Hepatic stellate cell (primary cell): ENCODE measurements around the gene MPC1L.

Experiments
- DNase-seq: peaks from one replicate; pipeline ENCODE4 v3.0.0; 2011; ENCODE audit warnings: low spot score

Gene MPC1L

DNA sequence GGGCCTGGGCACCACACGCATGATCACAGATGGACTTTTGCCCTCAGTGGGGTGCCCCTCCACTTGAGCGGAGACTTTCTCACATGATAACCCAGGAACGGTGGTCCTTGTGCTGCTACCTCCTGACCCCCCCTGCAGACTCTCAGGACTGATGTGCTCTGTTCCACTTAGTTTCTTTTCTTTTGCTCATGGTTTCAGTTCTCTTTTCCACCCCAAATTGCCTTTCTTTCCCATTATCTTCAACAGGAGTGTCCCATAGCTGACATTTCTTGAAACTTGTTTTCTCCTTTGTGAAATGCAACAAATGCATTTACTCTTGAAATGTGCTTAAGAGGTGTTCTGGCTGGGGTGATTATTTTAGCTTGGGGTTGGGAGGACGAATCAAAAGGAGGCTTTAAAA lies 9.0 kb downstream of the MPC1L start:
- DNase-seq, result no peak

DNA sequence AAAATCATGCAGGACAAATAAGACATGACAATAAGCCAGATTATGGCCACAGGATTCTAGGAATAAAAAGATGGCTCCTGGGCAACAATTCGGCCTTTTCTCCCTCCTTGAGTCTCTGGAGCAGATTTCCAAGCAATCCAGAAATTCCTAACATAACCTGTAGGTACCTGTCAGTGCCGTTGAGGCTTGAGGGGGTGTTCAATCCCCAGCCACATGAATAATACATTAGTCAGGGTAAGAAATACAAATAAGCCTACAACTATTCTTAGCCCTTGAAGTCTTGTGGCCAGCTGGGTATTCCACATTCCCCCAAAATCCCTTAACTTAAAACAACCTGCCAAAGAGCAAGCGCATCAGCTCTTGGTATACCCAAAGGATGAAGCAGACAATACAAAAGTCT lies 14.5 kb downstream of the MPC1L start:
- DNase-seq, result no peak

DNA sequence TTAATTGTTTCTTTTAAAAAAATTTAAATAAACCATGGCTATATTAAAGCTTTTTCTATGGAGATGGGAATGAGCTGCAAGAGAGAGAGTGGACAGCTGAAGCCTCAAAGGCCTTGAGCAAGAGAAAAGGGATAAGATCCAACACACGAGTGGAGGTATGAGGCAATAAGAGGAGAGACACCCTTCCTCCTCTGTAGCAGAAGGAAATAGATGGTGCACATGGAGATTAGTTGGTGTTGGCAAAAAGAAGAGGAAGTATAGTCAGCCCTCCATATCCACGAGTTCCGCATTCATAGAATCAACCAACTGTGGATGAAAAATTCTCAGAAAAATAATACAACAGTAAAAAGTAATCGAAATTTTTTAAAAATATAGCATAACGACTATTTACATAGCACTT lies 20.9 kb downstream of the MPC1L start:
- no peak for DNase-seq

DNA sequence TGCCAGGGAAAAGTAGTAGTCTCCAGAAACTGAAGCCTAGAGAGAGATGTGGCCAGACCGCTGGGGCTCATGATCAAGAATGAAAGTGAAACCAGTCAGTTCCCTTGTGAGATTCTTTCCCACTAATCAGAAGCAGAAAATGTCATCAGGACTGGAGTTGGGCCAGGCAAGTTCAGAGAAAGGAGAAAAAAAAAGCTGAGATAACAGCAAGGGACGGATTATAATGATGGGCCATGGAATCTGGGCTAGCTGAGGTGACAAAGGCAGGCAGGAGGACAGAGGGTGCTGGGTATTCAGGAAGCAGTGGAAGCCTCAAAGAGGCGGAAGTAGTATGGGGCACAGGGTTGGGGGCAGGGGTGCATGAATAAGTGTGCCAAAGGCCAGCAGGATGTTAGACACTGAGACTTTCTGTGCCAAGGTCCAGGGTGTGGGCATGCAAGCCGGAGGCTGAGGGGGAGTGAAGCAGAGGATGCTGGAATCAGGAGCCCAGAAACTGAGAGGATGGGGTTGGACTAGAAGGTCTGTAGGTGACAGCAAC lies 21.7 kb downstream of the MPC1L start:
- DNase-seq, result peak; percentile 79

DNA sequence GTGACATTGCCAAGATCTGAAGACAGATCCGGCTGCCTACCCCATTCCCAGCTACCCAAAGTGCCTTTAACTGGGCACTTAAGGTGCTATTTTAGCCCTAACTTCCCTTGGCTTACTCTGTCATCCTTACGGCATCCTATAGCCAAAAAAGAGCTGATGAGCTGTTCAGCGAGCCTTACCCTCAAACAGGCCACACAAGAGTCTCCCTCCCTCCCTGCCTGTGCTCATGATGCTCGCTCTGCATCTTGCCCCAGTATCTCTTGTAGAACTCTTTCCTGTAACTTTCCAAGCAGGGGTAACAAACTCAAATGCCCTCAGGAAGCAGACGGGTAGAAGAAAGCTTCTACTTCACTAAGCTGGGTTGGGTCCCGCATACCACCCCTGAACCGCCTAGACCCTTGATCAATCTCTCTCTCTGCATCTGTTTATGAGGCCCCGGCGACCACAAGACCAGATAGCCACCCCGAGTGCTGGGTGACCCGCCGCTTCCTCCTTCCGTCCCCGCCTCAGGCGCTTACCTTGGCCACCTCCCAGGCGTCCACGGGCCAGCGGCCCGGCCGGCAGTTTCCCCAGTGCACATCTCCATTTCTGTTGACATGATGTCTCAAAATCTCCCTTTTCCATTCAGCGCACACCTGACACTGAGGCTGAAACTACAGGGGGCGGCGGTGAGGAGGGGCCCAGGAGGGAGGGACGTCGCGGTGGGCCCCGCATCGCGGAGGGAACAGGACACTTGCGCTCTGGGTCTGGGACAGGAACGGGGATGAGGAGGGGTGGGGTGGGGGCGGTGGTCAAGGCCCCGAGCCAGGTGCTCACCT lies 23.5 kb downstream of the MPC1L start:
- DNase-seq, result peak; percentile 33

DNA sequence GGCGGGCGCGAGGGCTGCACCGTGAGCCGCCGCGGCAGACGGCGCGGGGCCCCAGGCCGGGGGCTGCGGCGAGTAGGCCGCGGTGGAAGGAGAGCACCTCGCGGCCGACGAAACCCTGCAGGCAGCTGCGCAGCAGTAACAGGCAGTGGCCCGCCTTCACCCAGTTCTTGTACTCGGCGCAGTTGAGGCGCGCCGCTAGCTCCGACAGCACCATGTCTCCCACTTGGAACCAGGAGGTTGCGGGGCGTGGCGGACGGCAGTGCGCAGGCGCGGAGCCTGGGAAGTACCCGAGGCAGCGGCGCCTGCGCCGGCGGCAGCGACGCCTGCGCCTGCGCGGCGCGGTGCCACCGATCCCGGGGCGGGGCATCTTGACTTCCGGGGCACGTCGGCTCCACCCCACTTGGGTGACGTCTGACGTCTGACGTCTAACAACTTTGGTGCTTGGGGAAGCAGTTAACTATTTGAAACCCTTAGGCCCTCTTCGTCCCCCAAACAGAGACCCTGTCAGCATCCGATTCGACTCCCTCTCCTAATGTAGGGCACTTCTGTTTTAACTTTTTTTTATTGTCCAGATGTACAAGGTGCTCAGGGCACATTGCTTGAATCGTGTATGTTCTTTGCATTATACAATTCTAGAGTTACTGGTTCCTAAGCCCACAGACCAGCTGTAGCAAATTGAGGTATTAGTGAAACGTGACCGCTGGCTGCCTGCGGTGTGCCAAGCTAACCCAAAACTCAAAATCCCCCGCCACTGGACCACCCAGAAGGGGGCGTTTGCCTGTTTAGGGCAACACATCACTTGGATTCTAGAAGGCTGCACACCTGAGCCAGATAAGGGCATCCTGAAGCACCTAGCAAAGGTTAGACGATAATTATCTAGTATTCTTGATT lies 24.3 kb downstream of the MPC1L start, which contains the start of gene CXorf38:
Gene CXorf38 (minus strand): TSS at position 255 of the 891 bp plus-strand sequence. CDS start 41 bp downstream, at position 214.
- peak; percentile 98 for DNase-seq

DNA sequence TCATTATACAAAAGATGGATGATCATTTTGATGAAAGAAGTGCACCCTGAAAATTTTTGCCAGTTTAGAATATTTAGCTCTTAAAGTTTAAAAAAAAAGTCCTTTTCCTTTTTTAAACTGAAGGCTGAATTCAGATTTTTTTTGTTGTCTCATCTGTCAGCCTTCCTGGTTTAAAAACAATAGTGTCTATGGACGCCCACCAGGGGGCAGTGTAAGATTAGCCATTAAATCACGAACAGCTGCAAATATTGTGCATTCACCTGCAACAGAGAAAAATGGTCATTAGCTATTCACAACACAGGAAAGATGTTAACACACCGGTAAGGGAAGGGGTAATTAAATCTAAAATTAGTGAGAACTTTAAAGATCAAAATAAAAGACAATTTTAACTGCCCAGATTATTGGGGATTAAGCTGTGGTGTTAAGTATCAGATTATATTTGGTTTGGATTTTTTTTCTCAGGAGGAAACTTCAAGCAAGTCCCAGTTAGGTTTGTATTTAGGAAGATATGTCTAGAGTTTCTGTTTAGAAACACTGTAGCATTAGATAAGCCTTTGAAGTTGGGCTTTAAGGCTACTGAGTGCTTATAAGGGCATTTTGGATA lies 28.5 kb downstream of the MPC1L start:
- peak; percentile 16 for DNase-seq

DNA sequence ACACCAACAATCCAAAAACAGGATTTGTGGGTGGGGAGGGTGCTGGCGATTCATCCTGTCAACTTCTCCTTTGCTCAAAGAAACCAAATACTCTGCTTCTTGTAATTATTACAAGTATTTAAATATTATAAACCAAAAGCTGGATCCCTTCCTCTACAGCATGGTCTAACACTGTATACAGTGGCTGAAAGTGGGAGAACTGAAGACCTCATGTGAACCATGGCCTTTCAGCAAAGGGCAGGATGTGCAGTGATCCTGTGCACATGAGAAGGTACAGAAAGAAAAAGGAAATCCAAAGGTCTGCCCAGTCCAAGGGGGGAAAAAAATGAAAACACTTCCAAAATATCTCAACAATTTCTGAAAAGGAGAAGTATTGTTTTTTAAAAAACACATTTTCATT lies 29.4 kb downstream of the MPC1L start:
- no peak for DNase-seq

DNA sequence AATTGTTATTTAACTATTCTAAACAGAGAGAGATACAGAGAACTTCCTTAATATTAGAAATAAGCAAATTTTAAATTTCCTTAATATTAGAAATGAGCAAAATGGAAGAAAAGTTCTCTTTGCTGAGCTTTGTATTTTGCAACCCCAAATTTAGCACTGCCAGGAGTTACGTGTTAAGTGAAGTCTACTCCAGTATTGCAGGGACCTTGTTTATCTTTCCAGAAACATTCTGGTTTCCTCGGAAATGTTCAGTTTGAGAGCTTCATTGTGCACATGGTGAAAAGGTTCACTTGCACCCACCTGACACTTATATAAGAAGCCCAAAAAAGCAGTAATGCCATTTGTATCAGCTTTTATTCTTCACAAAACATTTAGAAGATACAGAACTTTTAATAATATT lies 30.3 kb downstream of the MPC1L start:
- DNase-seq, result no peak

DNA sequence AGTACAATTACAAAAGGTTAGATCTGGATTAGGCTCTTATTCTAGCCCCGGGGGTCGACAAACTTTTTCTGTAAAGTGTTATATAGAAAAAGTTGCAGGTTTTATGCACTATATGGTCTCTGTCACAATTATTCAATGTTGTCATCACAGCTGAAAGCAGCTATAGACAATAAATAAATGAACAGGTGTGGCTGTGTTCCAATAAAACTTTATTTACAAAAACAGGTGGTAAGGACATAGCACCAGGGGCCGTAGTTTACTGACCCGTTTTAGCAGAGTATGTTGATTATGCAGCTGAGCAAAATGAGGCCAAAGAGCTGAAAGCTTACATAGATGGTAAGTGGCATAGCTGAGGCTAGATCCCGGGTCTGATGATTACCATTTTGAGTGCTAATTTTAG lies 37.2 kb downstream of the MPC1L start:
- no peak for DNase-seq

DNA sequence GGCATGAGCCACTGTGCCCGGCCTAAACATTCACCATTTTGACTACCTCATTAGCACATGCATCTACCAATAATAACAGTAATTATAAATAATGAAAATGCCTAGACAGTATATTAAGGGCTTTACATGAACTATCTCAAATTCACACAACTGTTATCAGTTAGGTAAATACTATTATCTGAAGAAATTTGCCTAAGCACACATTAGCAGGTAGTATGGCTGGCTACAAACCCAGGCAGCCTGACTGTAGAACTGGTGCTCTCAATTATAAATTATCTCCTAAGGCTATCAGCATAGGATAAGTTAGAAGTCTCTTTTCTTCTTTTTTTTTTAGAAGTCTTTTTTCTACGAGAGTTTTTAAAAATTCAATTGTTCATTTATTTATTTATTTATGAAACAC lies 38.3 kb downstream of the MPC1L start:
- no peak for DNase-seq

DNA sequence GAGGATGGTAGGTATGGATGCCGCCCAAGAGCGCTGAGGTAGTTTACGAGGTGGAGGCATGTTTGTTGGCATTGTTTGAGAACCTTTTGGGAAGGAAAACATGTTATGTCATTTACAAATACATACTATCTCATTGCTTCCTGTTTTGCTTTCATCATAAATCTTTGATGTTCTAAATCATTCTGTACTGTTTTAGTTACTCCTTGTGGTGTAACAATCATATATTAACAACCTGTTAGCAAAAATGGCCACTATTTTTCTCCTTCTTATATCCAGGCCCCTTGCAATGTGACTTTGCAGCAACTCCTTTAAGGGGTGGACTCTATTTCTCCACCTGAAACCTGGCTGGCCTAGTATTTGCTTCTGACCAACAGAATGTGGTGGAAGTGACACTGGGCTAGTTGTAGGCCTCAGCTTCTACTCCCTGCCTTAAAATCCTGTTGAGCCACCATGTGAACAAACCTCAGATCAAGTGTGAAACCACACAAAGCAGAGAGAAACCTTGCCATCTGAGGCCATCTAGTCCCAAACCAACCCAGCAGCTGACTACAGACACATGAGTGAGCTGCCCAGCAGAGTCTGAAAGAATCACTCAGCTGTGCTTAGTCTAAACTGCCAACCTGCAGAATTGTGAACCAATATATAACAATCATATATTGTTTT lies 40.0 kb downstream of the MPC1L start:
- DNase-seq, result no peak

DNA sequence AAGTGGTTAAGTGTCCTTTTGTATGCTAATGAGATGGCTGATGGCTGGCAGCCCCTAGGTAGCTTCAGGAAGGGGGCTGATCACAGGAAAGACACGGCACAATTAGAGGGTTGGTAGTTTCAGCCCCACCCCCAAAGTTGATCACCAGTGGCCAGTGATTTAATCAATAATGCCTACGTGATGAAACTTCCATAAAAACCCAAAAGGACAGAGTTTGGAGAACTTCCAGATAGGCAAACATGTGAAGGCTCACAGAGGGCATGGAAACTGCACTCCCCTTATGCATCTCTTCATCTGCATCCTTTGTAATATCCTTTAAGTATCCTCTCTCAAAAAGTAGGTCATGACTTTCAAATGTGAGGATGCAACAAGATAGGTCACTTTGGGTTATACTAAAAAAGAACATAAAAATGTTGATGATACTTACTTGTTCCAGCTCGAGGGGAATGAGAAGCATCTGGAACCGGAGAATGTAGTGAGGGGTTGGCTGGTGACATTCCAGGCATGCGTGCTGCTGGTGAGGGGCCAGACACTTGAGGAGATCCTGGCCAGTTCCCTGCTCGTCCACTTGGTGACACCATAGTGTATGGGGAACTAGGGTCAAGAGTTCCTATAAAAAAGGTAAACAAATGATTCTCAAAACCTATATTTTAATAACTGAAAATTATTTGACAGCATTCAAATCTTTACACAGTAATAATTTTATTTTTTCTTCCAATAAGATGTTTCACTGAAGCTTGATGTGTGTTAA lies 40.8 kb downstream of the MPC1L start:
- peak; percentile 14 for DNase-seq

DNA sequence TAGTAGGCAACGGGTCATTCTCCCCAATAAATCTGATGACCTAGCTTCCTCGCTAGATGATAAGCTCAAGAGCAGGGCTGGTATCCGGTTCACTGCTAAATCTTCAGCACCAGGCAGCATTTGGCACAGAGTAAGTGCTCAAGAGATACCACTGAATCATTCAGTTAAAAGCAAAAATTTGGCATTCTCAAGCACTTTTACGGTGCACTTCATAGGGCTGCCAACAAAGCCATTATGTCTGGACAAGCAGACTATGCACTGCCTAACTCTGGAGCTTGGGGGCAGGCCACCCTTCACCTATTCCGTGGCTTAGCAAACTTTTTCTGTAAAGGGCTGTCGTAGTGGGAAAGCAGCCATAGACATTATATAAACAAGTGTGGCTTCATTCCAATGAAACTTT lies 47.9 kb downstream of the MPC1L start:
- DNase-seq, result no peak
